ENCODE data around the gene TMEM213. TPM values are rescaled to one million over a fixed set of nuclear protein-coding genes. Genes with fewer than 3 reads are reported as not detected.

Gene TMEM213
- total RNA-seq, 2 donors from 2014 or later = not detected

DNA sequence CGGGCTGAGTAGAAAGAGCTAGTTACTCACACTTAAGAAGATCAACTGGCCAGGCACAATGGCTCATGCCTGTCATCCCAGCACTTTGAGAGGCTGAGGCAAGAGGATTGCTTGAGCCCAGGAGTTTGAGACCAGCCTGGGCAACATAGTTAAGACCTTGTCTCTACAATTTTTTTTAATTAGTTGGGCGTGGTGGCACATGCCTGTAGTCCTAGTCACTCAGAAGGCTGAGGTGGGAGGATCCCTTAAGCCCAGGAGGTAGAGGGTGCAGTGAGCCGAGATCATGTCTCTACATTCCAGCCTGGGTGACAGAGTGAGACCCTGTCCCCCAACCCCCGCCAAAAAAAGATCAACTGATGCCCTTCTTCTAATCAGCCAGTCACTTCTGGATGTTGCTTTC lies 74.8 kb downstream of the TMEM213 start:
- Histone ChIP-seq H3K27ac (no peak overlapping the region), H3K4me1 (ENCODE audit: control insufficient read depth in 1 of 2, low read depth in 2 of 2) (no peaks in the 10 kb centered on the region), H3K27me3 (replicated peaks; ENCODE audit: insufficient read depth) (no peaks in the 10 kb centered on the region), H3K9me3 (no peaks in the 10 kb centered on the region), H3K36me3 (no peaks in the 10 kb centered on the region), H3K4me3 (no peak overlapping the region)
- ATAC-seq (ENCODE audit: insufficient number of reproducible peaks, low FRiP score, low read depth) (no peak), DNase-seq (ENCODE audit: low spot score) (no peak)
- TF ChIP-seq, protein P1, sequence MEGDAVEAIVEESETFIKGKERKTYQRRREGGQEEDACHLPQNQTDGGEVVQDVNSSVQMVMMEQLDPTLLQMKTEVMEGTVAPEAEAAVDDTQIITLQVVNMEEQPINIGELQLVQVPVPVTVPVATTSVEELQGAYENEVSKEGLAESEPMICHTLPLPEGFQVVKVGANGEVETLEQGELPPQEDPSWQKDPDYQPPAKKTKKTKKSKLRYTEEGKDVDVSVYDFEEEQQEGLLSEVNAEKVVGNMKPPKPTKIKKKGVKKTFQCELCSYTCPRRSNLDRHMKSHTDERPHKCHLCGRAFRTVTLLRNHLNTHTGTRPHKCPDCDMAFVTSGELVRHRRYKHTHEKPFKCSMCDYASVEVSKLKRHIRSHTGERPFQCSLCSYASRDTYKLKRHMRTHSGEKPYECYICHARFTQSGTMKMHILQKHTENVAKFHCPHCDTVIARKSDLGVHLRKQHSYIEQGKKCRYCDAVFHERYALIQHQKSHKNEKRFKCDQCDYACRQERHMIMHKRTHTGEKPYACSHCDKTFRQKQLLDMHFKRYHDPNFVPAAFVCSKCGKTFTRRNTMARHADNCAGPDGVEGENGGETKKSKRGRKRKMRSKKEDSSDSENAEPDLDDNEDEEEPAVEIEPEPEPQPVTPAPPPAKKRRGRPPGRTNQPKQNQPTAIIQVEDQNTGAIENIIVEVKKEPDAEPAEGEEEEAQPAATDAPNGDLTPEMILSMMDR (IDR thresholded peaks at IDR 0.05) = no peak

DNA sequence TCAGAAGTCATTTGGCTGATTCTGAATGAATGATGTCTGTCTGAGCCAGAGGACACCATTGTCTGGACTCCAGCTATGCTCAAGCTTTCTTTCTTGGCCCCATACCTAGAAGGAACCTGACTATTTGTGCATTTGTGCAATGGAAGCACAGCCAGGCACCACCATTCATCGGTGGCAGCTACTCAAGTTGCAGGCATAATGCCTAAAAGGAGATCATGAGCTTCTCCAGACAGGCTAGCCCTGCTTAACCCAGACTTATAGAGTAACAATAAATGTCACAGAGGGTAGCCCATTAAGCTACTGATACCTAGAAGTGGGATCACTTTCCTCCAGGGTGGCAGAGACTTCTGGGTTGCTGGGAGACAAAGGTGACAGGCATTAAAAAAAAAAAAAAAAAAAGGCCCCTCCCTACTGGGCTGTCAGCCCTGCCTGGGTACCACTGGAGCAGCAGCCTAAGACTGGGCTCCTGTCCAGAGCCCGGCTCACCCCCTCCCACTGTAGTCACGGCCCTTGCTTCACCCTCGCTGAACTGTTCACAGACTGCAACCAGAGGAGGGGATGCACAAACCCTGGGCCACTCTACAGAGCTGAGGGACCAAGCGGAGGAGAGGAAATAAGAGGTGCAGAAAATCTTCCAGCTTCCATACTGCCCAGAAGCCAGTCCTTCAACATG lies 75.6 kb downstream of the TMEM213 start:
- no peaks in the 10 kb centered on the region for H3K9me3 ChIP-seq
- H3K4me3 ChIP-seq = no peak overlapping the region
- H3K36me3 ChIP-seq = no peaks in the 10 kb centered on the region
- no peaks in the 10 kb centered on the region for H3K4me1 ChIP-seq (ENCODE audit: control insufficient read depth in 1 of 2, low read depth in 2 of 2)
- TF ChIP-seq, protein P1 (IDR thresholded peaks at IDR 0.05) = no peak
- ATAC-seq (ENCODE audit: insufficient number of reproducible peaks, low FRiP score, low read depth) (no peak), DNase-seq (ENCODE audit: low spot score) (no peak)
- no peak overlapping the region for H3K27ac ChIP-seq
- H3K27me3 ChIP-seq (replicated peaks; ENCODE audit: insufficient read depth) = no peaks in the 10 kb centered on the region

DNA sequence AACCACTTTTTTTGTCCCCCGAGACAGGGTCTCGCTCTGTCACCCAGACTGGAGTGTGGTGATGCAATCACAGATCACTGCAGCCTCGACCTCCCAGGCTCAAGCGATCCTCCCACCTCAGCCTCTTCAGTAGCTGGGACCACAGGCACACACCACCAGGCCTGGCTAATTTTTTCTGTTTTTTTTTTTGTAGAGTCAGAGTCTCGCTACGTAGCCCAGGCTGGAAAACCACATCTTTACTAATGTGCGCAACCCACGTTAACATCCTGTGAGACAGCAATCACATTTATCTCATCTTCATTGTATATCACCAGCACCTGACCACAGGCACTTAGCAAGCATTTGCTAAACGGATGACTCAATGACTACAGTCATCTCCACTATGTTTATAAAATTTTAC lies 78.0 kb downstream of the TMEM213 start:
- Histone ChIP-seq H3K4me1 (ENCODE audit: control insufficient read depth in 1 of 2, low read depth in 2 of 2) (no peaks in the 10 kb centered on the region), H3K36me3 (no peaks in the 10 kb centered on the region), H3K27me3 (replicated peaks; ENCODE audit: insufficient read depth) (no peaks in the 10 kb centered on the region), H3K9me3 (no peaks in the 10 kb centered on the region), H3K4me3 (no peak overlapping the region), H3K27ac (no peak overlapping the region)
- TF ChIP-seq, protein P1 (IDR thresholded peaks at IDR 0.05) = no peak
- no peak for DNase-seq (ENCODE audit: low spot score)
- ATAC-seq (ENCODE audit: insufficient number of reproducible peaks, low FRiP score, low read depth) = no peak

GRCh38 chr7:138876326-138876725 lies 78.5 kb downstream of the TMEM213 start:
- no peak for DNase-seq (ENCODE audit: low spot score)
- Histone ChIP-seq H3K27ac (no peak overlapping the region), H3K4me1 (ENCODE audit: control insufficient read depth in 1 of 2, low read depth in 2 of 2) (no peaks in the 10 kb centered on the region), H3K27me3 (replicated peaks; ENCODE audit: insufficient read depth) (no peaks in the 10 kb centered on the region), H3K36me3 (no peaks in the 10 kb centered on the region), H3K4me3 (no peak overlapping the region), H3K9me3 (no peaks in the 10 kb centered on the region)
- TF ChIP-seq, protein P1 (IDR thresholded peaks at IDR 0.05) = no peak
- no peak for ATAC-seq (ENCODE audit: insufficient number of reproducible peaks, low FRiP score, low read depth)

GRCh38 chr7:138878051-138878450 lies 80.3 kb downstream of the TMEM213 start:
- ATAC-seq (ENCODE audit: insufficient number of reproducible peaks, low FRiP score, low read depth) (no peak), DNase-seq (ENCODE audit: low spot score) (no peak)
- no peaks in the 10 kb centered on the region for H3K4me1 ChIP-seq (ENCODE audit: control insufficient read depth in 1 of 2, low read depth in 2 of 2)
- H3K36me3 ChIP-seq = no peaks in the 10 kb centered on the region
- no peaks in the 10 kb centered on the region for H3K27me3 ChIP-seq (replicated peaks; ENCODE audit: insufficient read depth)
- no peaks in the 10 kb centered on the region for H3K9me3 ChIP-seq
- H3K4me3 ChIP-seq = no peak overlapping the region
- no peak overlapping the region for H3K27ac ChIP-seq
- TF ChIP-seq, protein P1 (IDR thresholded peaks at IDR 0.05) = no peak

All from thoracic aorta (tissue), 2 donors.